Measurements from ENCODE around the gene ZBED2.
A peak's percentile ranks its signal among the peaks of the same experiment; 100 is the strongest.
"Not testable (repeated sequence)": the region's sequence is repeated elsewhere in the genome, so short reads cannot be mapped to it uniquely, and the experiment has no call there.

The ZBED2 gene

GRCh38 chr3:111595232-111595631, at the start of gene ZBED2:
ZBED2 (minus strand) TSS chr3:111595346; CDS start chr3:111594201, 1,145 bp downstream.
- no peak for DNase-seq (ENCODE audit: low read depth)

GRCh38 chr3:111639316-111639715, 44.2 kb upstream of the ZBED2 start:
- DNase-seq (ENCODE audit: low read depth): no peak

GRCh38 chr3:111636366-111636885, 41.3 kb upstream of the ZBED2 start:
- no peak for DNase-seq (ENCODE audit: low read depth)

GRCh38 chr3:111635403-111635802, 40.3 kb upstream of the ZBED2 start:
- DNase-seq (ENCODE audit: low read depth): no peak

GRCh38 chr3:111630638-111631037, 35.5 kb upstream of the ZBED2 start:
- not testable (repeated sequence) for DNase-seq (ENCODE audit: low read depth)

- DNase-seq (ENCODE audit: low read depth): not testable (repeated sequence)
Measured at GRCh38 chr3:111629018-111629417, 33.9 kb upstream of the ZBED2 start.

GRCh38 chr3:111627092-111627491, 31.9 kb upstream of the ZBED2 start:
- DNase-seq (ENCODE audit: low read depth): no peak

- DNase-seq (ENCODE audit: low read depth): no peak
Measured at GRCh38 chr3:111621535-111621934, 26.4 kb upstream of the ZBED2 start.

GRCh38 chr3:111619833-111620232, 24.7 kb upstream of the ZBED2 start:
- DNase-seq (ENCODE audit: low read depth): no peak

- no peak for DNase-seq (ENCODE audit: low read depth)
Measured at GRCh38 chr3:111618945-111619344, 23.8 kb upstream of the ZBED2 start.

GRCh38 chr3:111617912-111618601, 22.9 kb upstream of the ZBED2 start:
- no peak for DNase-seq (ENCODE audit: low read depth)

- DNase-seq (ENCODE audit: low read depth): no peak
Measured at GRCh38 chr3:111617406-111617805, 22.3 kb upstream of the ZBED2 start.

GRCh38 chr3:111616417-111617105, 21.4 kb upstream of the ZBED2 start:
- DNase-seq (ENCODE audit: low read depth): peak; percentile 64

- no peak for DNase-seq (ENCODE audit: low read depth)
Measured at GRCh38 chr3:111615880-111616279, 20.7 kb upstream of the ZBED2 start.

- no peak for DNase-seq (ENCODE audit: low read depth)
Measured at GRCh38 chr3:111613294-111613693, 18.1 kb upstream of the ZBED2 start.

GRCh38 chr3:111610612-111611054, 15.5 kb upstream of the ZBED2 start:
- no peak for DNase-seq (ENCODE audit: low read depth)

- peak; percentile 62 for DNase-seq (ENCODE audit: low read depth)
Measured at GRCh38 chr3:111610189-111610588, 15.0 kb upstream of the ZBED2 start.

GRCh38 chr3:111609700-111610099, 14.6 kb upstream of the ZBED2 start:
- no peak for DNase-seq (ENCODE audit: low read depth)

GRCh38 chr3:111608383-111608782, 13.2 kb upstream of the ZBED2 start:
- DNase-seq (ENCODE audit: low read depth): no peak

- DNase-seq (ENCODE audit: low read depth): no peak
Measured at GRCh38 chr3:111607240-111607920, 12.2 kb upstream of the ZBED2 start.

GRCh38 chr3:111605493-111605892, 10.3 kb upstream of the ZBED2 start:
- DNase-seq (ENCODE audit: low read depth): no peak

GRCh38 chr3:111605018-111605417, 9.9 kb upstream of the ZBED2 start:
- DNase-seq (ENCODE audit: low read depth): no peak

- no peak for DNase-seq (ENCODE audit: low read depth)
Measured at GRCh38 chr3:111604119-111604518, 9.0 kb upstream of the ZBED2 start.
